GM18499 (cell line): ENCODE data around the gene PAX2.

Experiments
- ATAC-seq: cut with Tn5 transposase; IDR thresholded peaks from one replicate; pipeline ENCODE4 v1.9.1; 2021; ENCODE audit warnings: moderate number of reproducible peaks; ENCODE audit not compliant: insufficient read depth, unreplicated experiment

Gene PAX2

GRCh38 chr10:100737355-100738054, 7.9 kb upstream of the PAX2 start:
- no peak for ATAC-seq

GRCh38 chr10:100738055-100738827, 7.1 kb upstream of the PAX2 start:
- ATAC-seq, result no peak

GRCh38 chr10:100739517-100740368, 5.6 kb upstream of the PAX2 start:
- no peak for ATAC-seq

- ATAC-seq, result no peak
These were observed 4.7 kb upstream of the PAX2 start for GRCh38 chr10:100740476-100741377.

GRCh38 chr10:100741378-100742075, 3.9 kb upstream of the PAX2 start:
- no peak for ATAC-seq

GRCh38 chr10:100742076-100742771, 3.2 kb upstream of the PAX2 start:
- ATAC-seq, result no peak

- ATAC-seq, result no peak
These were observed 2.4 kb upstream of the PAX2 start for GRCh38 chr10:100742936-100743335.

- ATAC-seq, result no peak
These were observed 1.7 kb upstream of the PAX2 start for GRCh38 chr10:100743626-100744135.

GRCh38 chr10:100744136-100744986, 1.0 kb upstream of the PAX2 start:
- ATAC-seq, result no peak

GRCh38 chr10:100745882-100746783, 751 bp downstream of the PAX2 start:
- no peak for ATAC-seq

- no peak for ATAC-seq
These were observed 1.5 kb downstream of the PAX2 start for GRCh38 chr10:100746784-100747455.

- ATAC-seq, result no peak
These were observed 2.3 kb downstream of the PAX2 start for GRCh38 chr10:100747456-100748230.

- no peak for ATAC-seq
These were observed 3.1 kb downstream of the PAX2 start for GRCh38 chr10:100748231-100749058.

- ATAC-seq, result no peak
These were observed 3.6 kb downstream of the PAX2 start for GRCh38 chr10:100749059-100749308.
